SK-N-SH (cell line): Measurements from ENCODE around the gene PRR27. TPM values are rescaled to one million over a fixed set of nuclear protein-coding genes. Genes with fewer than 3 reads are reported as not detected.

Source experiments
- CTCF ChIA-PET: fragments of 300-600, 350-600 bp; formaldehyde crosslinking; extraction: SDS; loops from one replicate; lab custom pipeline; 2021; lab: Yijun Ruan, JAX
- POLR2A ChIA-PET: fragments of 350-600 bp; sonication (Branson Sonifier 250); formaldehyde crosslinking; extraction: SDS; loops from one replicate; lab custom pipeline; 2020; ENCODE audit warnings: antibody characterized with exemption, inconsistent platforms; lab: Yijun Ruan, JAX
- DNase-seq: peaks from one replicate; pipeline ENCODE4 v3.0.0; 2012
- H2AFZ ChIP-seq: fragments of 200-600 bp; sonication (generic); 2 replicates; pipeline ENCODE4 v1.8.1; 2016; ENCODE audit warnings: antibody characterized with exemption, mild to moderate bottlenecking, low read depth
- H3F3A ChIP-seq: fragments of 200-600 bp; sonication (generic); replicated peaks from 2 replicates; pipeline ENCODE3; 2016; ENCODE audit warnings: antibody characterized with exemption, mild to moderate bottlenecking; ENCODE audit not compliant: insufficient read depth
- H3K27ac ChIP-seq, 2 experiments: fragments of 200-500 bp in 1 of 2; fragments of 200-600 bp in 1 of 2; sonication (Bioruptor generic) in 1 of 2; sonication (generic), shearing (Covaris generic) in 1 of 2; 2 replicates each; pipeline versions ENCODE4 v1.5.1 to v1.6.1; 2014 to 2016; ENCODE audit warnings: low read depth in 2 of 2, inconsistent platforms in 1 of 2, low read length in 1 of 2, mild to moderate bottlenecking in 1 of 2, mixed read lengths in 1 of 2
- H3K27me3 ChIP-seq: fragments of 200-600 bp; sonication (generic), shearing (Covaris generic); 2 replicates; pipeline ENCODE4 v1.6.1; 2016; ENCODE audit warnings: mixed run types; ENCODE audit not compliant: insufficient read depth
- H3K36me3 ChIP-seq, 2 experiments: fragments of 200-500 bp in 1 of 2; fragments of 200-600 bp in 1 of 2; sonication (Bioruptor generic) in 1 of 2; sonication (generic) in 1 of 2; replicated peaks in 1 of 2; 2 replicates each; pipeline versions ENCODE3 to v1.5.1; 2014 to 2016; ENCODE audit warnings: low read length in 1 of 2, mild to moderate bottlenecking in 1 of 2; ENCODE audit not compliant: insufficient read depth in 2 of 2, control insufficient read depth in 1 of 2
- H3K4me1 ChIP-seq, 2 experiments: fragments of 200-500 bp in 1 of 2; fragments of 200-600 bp in 1 of 2; sonication (Bioruptor generic) in 1 of 2; sonication (generic), shearing (Covaris generic) in 1 of 2; 2 replicates each; pipeline versions ENCODE4 v1.5.1 to v1.6.1; 2014 to 2016; ENCODE audit warnings: low read depth in 1 of 2, low read length in 1 of 2, mixed run types in 1 of 2; ENCODE audit not compliant: insufficient read depth in 2 of 2, control insufficient read depth in 1 of 2
- H3K4me2 ChIP-seq: fragments of 200-600 bp; sonication (generic), shearing (Covaris generic); 2 replicates; pipeline ENCODE4 v1.6.1; 2017; ENCODE audit warnings: mixed run types
- H3K4me3 ChIP-seq, 2 experiments: fragments of 200-500 bp in 1 of 2; fragments of 200-600 bp in 1 of 2; sonication (Bioruptor generic) in 1 of 2; sonication (generic), shearing (Covaris generic) in 1 of 2; 2 replicates each; pipeline versions ENCODE4 v1.5.1 to v1.8.1; 2014 to 2016; ENCODE audit warnings: low read depth in 2 of 2, inconsistent platforms in 1 of 2, low read length in 1 of 2, mild to moderate bottlenecking in 1 of 2, mixed read lengths in 1 of 2, moderate library complexity in 1 of 2
- H3K79me2 ChIP-seq: fragments of 200-600 bp; sonication (generic); 2 replicates; pipeline ENCODE4 v1.8.1; 2017; ENCODE audit warnings: mild to moderate bottlenecking; ENCODE audit not compliant: insufficient read depth
- H3K9ac ChIP-seq: fragments of 200-600 bp; sonication (generic); 2 replicates; pipeline ENCODE4 v1.6.1; 2017; ENCODE audit warnings: mixed run types
- H3K9me2 ChIP-seq: fragments of 200-600 bp; sonication (generic); 2 replicates; pipeline ENCODE4 v1.6.1; 2017; ENCODE audit warnings: mixed run types
- H3K9me3 ChIP-seq: fragments of 200-600 bp; sonication (generic); 2 replicates; pipeline ENCODE4 v1.6.1; 2017; ENCODE audit warnings: mixed run types, mild to moderate bottlenecking, moderate library complexity
- H4K20me1 ChIP-seq: fragments of 200-600 bp; sonication (generic); 2 replicates; pipeline ENCODE4 v1.6.1; 2017; ENCODE audit warnings: mild to moderate bottlenecking, mixed run types; ENCODE audit not compliant: insufficient read depth
- CTCF ChIP-seq: fragments of 200-600 bp; sonication (generic); IDR thresholded peaks from 2 replicates; pipeline ENCODE4 v1.6.1; 2017; ENCODE audit warnings: antibody characterized with exemption, mild to moderate bottlenecking, moderate library complexity
- ELF1 ChIP-seq: IDR thresholded peaks from 2 replicates; pipeline ENCODE4 v1.4.0; 2012
- FOXJ3 ChIP-seq: sonication (generic); formaldehyde crosslinking; IDR thresholded peaks from 2 replicates; pipeline ENCODE4 v1.5.1; 2020; ENCODE audit warnings: mild to moderate bottlenecking, missing genetic modification reagents
- GATA2 ChIP-seq: sonication (generic); formaldehyde crosslinking; IDR thresholded peaks from 2 replicates; pipeline ENCODE4 v1.5.0; 2020; ENCODE audit warnings: mild to moderate bottlenecking, missing genetic modification reagents
- IRF3 ChIP-seq: fragments of 150-350 bp; IDR thresholded peaks from 2 replicates; pipeline ENCODE4 v1.6.1; 2016; ENCODE audit warnings: mild to moderate bottlenecking, low read depth, low read length
- MAX ChIP-seq: IDR thresholded peaks from 2 replicates; pipeline ENCODE4 v1.4.0; 2012; ENCODE audit warnings: low read depth
- MEF2A ChIP-seq: IDR thresholded peaks from 2 replicates; pipeline ENCODE4 v1.4.0; 2012; ENCODE audit warnings: low read depth, borderline replicate concordance
- NRF1 ChIP-seq: IDR thresholded peaks from 2 replicates; pipeline ENCODE4 v1.6.1; 2012; ENCODE audit warnings: low read depth, mild to moderate bottlenecking, low read length
- POLR2AphosphoS5 ChIP-seq: IDR thresholded peaks from 2 replicates; pipeline ENCODE4 v1.6.1; 2012; ENCODE audit warnings: low read depth, low read length
- RAD21 ChIP-seq: IDR thresholded peaks from 2 replicates; pipeline ENCODE4 v1.6.1; 2012; ENCODE audit warnings: mild to moderate bottlenecking, low read length
- RCOR1 ChIP-seq: fragments of 150-350 bp; IDR thresholded peaks from 2 replicates; pipeline ENCODE4 v1.6.1; 2017; ENCODE audit warnings: antibody characterized with exemption, low read length
- REST ChIP-seq: IDR thresholded peaks from 2 replicates; pipeline ENCODE4 v1.6.1; 2012; ENCODE audit warnings: mild to moderate bottlenecking, low read depth, low read length, moderate library complexity
- RXRA ChIP-seq: IDR thresholded peaks from 2 replicates; pipeline ENCODE4 v1.4.0; 2012; ENCODE audit warnings: low read depth, mild to moderate bottlenecking, borderline replicate concordance
- TEAD4 ChIP-seq: IDR thresholded peaks from 2 replicates; pipeline ENCODE4 v1.4.0; 2012; ENCODE audit warnings: mild to moderate bottlenecking, borderline replicate concordance; ENCODE audit not compliant: insufficient read depth
- YY1 ChIP-seq: IDR thresholded peaks from 2 replicates; pipeline ENCODE4 v1.4.0; 2012; ENCODE audit warnings: low read depth, mild to moderate bottlenecking
- ZBTB33 ChIP-seq: IDR thresholded peaks from 2 replicates; pipeline ENCODE4 v1.4.0; 2012; ENCODE audit warnings: low read depth, borderline replicate concordance
- WGBS: methylation state at CpG from one replicate; pipeline ENCODE4 v1.1.6; 2017; ENCODE audit warnings: low lambda C conversion rate; 5-methylcytosine and 5-hydroxymethylcytosine counted together
- polyA plus RNA-seq, 3 experiments: library from polyadenylated mRNA; depleted of rRNA; stranded (reverse); fragments of >200 nt; gene quantifications; 2 replicates each; pipeline ENCODE4 v1.2.3, GENCODE V29; 2012

PRR27 gene
- polyA plus RNA-seq, 1 of the 3 experiments (the other 2 are of a cell fraction): not detected

- Histone ChIP-seq H3K79me2 (no peaks in the 10 kb centered on the region), H3K9ac (no peak overlapping the region), H3K27me3 (peaks cover 1% of the 10 kb centered on the region; the same call in 1 of the 2 replicates), H2AFZ (no peak overlapping the region), H4K20me1 (no peaks in the 10 kb centered on the region), H3K4me2 (no peak overlapping the region), H3K4me3 (no peak overlapping the region), H3K36me3 (no peaks in the 10 kb centered on the region), H3K27ac (no peak overlapping the region), H3F3A (no peaks in the 10 kb centered on the region), H3K4me1 (no peaks in the 10 kb centered on the region), H3K9me3 (no peaks in the 10 kb centered on the region), H3K9me2 (no peaks in the 10 kb centered on the region)
- TF ChIP-seq MEF2A: no peak
- TF ChIP-seq RXRA: no peak
- WGBS: 0% methylated on average over 2 of the region's 2 CpGs
- CTCF ChIA-PET: interaction anchor here (0.6 to 2.3 kb wide), 12 partner anchors 11 to 1530 kb away, joined by 3 to 15 read pairs (median 4); partner anchors contain the start of gene ODAM
- no peak for DNase-seq
- POLR2A ChIA-PET: no interaction called here
Measured at GRCh38 chr4:70182517-70183167, 28.6 kb downstream of the PRR27 start.

- peak; percentile 3 for DNase-seq
- Histone ChIP-seq H3K9me3 (no peaks in the 10 kb centered on the region), H3K27me3 (peaks cover 5% of the 10 kb centered on the region; the same call in 1 of the 2 replicates), H3K9ac (no peak overlapping the region), H3K4me1 (no peaks in the 10 kb centered on the region), H3K36me3 (no peaks in the 10 kb centered on the region), H3K9me2 (no peaks in the 10 kb centered on the region), H2AFZ (no peak overlapping the region), H4K20me1 (no peaks in the 10 kb centered on the region), H3K79me2 (no peaks in the 10 kb centered on the region), H3K27ac (no peak overlapping the region), H3F3A (no peaks in the 10 kb centered on the region), H3K4me3 (no peak overlapping the region; a peak in 1 of 4 replicates), H3K4me2 (no peak overlapping the region)
- ChIA-PET POLR2A (no interaction called here), CTCF (interaction anchor here (0.6 to 2.3 kb wide), 15 partner anchors 10 to 1529 kb away, joined by 3 to 15 read pairs (median 4); partner anchors contain the start of gene ODAM)
- 9% methylated on average over 6 of the region's 6 CpGs for WGBS
- TF ChIP-seq IRF3: no peak
- no peak for TF ChIP-seq GATA2 (CRISPR knock-in tag)
- TF ChIP-seq POLR2AphosphoS5: no peak
- no peak for TF ChIP-seq ZBTB33
- TF ChIP-seq YY1: no peak
- no peak for TF ChIP-seq MAX
- TF ChIP-seq TEAD4: no peak
- no peak for TF ChIP-seq MEF2A
- TF ChIP-seq CTCF: peak; percentile 94
- TF ChIP-seq RAD21: peak; percentile 56
- no peak for TF ChIP-seq ELF1
- TF ChIP-seq NRF1: no peak; the same call in 1 of the 2 replicates
- no peak for TF ChIP-seq FOXJ3 (CRISPR knock-in tag)
- TF ChIP-seq RCOR1: no peak
- no peak for TF ChIP-seq REST
Measured at GRCh38 chr4:70183168-70183939, 29.3 kb downstream of the PRR27 start.
